Pulmonary artery endothelial cell (primary cell): ENCODE results near the gene KHK. TPM values are rescaled to one million over a fixed set of nuclear protein-coding genes. Genes with fewer than 3 reads are reported as not detected.
A peak's percentile ranks its signal among the peaks of the same experiment; 100 is the strongest.

Experiments used
- DNase-seq: peaks from one replicate; pipeline ENCODE4 v3.0.0-alpha.2; 2011; ENCODE audit warnings: low read depth, low spot score
- total RNA-seq: library from RNA; depleted of rRNA; stranded (reverse); fragments of >200 nt; gene quantifications from 2 replicates; pipeline ENCODE4 v1.2.3, GENCODE V29; 2014

The KHK gene
- total RNA-seq, 1 donor from 2014 or later = 2.1 TPM

DNA sequence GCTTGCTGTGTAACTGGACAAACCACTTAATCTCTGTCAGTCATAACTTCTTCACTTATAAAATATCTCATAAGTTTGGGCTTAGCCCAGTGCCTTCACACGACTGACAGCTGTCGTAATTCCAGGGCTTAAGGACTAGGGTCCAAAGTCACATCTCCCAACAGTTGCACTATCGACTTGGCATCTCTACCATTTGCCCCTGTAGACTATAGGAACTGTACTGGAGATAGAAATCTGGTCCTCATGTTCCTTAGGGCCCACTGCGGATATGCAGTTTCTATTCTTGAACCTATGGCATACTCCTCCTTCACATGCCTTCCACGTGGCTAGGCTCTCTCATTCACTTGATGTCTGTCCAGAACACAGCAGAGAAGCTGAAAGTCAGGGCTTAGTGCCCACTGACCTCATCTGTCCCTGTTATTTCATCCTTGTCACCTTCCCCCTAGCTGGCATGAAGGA is 39.7 kb downstream of the KHK start:
- no peak for DNase-seq

DNA sequence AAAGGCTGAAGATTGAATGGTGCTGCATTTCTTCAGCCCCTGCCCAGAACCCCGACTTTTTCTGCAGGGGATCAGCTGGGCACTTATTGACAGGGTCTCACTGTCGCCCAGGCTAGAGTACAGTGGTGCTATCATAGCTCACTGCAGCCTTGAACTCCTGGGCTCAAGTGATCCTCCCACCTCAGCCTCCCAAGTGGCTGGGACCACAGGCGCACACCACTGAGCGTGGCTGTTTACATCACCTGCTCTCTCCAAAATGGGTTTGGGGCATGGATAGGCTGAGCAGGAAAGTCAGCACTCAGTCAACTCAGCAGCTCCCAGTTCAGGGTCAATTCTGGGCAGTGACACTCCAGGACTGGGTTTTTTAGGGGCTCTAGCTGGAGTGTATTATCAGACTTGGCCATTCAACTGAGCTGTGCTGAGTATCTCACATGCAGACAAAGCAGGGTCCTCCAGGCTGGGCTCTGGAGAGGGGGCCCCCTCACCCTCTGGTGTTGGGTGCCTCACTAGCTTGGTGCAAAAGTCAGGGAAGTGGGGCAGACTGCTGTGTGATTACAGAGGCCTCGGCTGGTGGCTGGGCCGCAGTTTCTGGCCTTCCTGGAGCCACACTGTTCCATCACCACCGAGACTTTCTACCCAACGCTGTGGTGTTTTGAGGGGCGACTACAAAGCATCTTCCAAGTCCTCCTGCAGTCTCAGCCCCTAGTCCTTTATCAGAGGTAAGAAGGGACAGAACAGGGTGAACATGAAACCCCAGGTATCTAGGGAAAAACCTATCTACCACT is 41.5 kb downstream of the KHK start:
- no peak for DNase-seq

DNA sequence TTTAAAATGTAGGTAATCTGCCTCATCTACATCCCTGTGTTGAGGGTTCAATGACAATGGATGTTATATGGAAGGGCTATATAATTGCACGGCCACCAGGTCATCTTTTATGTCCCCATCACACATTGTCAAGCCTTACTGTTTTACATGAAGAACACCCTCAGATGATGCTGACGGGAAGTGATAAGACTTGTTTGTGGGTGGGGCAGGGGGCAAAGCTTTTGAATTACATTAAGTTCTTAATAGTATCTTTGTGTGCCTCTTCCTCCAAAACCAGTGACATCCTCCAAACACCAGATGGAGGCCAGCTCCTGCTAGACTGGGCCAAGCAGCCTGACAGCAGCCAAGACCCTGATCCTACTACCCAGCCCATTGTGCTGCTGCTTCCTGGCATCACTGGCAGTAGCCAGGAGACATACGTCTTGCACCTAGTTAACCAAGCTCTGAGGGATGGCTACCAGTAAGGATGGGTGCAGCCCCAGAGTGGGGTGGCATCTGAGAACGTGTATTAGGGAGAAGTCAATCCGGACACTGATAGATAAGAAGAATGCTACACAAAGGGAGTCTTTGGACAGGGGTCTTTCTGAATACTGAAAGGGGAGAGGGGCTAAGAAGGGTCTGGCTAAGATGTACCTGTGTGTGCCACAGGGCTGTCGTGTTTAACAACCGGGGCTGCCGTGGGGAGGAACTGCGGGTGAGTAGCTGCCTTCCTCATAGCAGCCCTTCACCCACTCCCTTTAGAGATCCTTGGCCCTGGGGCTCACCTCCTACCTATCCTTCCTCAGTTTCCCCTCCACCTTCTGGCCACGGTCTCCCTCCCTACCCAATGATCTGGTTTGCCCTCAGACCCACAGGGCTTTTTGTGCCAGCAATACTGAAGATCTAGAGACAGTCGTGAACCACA is 42.3 kb downstream of the KHK start:
- no peak for DNase-seq

DNA sequence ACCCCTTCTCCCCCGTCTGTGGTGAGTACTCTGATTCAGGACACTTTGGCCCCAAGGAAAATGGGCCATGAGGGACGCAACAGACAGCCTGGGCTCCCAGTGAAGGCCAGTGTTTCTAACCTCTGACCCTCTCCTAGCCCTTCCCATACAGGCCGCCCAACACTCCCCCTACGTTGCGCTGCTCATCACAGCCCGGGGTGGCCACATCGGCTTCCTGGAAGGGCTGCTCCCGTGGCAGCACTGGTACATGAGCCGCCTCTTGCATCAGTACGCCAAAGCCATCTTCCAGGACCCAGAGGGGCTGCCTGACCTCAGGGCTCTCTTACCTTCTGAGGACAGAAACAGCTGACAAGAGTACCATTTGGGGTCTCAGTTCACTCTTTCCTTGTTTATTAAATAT is 43.8 kb downstream of the KHK start:
- no peak for DNase-seq

DNA sequence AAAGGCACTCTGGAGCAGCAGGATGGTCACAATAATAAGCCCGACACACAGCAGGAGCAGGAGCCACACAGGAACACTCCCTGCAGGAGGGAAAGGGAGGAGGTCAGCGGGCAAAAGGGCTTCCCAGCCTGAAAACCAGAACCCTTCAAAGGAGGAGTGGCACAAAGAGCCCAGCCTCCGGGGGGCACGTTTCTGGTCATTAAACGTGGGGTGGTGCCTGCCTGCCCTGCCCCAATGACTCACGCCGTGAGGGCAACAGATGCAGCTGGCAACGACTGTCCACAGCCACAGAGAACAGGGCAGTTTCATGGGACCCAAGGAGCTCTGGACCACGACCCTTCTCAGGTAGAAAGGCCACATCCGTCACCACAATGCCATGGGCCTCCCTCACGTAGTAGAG is 44.9 kb downstream of the KHK start:
- no peak for DNase-seq

DNA sequence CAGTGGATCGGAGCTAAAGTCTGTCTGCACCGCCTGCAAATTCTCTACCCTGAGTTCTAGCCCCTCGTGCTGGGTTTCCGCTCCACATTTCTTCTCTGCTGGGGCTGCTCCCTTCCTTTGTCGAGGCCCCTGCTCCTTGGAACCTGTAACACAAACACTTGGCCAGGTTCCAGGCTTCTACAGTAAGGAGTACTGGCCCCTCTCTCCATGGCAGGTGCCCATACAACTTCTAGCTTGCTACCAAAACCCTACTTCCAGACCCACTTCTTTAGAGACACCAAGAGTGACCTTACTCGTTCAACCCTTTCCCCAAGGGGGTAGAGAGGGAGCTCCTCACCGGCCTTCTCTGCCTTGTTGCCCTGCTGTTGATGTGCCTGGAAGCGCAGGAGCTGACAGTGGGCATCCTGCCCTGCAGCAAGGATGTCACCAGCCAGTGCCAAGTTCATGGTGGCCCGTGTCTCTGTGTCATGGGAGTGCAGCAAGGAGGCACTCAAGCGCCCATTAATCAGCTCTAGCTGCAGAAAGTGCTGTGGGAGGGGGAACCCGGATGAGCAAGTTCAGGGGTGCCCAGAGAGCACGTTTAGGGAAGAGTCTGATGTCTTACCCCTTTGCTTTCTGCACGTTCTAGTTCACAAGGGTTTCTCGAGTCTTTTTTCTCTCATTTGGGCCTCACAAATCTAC is 46.8 kb downstream of the KHK start:
- DNase-seq = no peak

DNA sequence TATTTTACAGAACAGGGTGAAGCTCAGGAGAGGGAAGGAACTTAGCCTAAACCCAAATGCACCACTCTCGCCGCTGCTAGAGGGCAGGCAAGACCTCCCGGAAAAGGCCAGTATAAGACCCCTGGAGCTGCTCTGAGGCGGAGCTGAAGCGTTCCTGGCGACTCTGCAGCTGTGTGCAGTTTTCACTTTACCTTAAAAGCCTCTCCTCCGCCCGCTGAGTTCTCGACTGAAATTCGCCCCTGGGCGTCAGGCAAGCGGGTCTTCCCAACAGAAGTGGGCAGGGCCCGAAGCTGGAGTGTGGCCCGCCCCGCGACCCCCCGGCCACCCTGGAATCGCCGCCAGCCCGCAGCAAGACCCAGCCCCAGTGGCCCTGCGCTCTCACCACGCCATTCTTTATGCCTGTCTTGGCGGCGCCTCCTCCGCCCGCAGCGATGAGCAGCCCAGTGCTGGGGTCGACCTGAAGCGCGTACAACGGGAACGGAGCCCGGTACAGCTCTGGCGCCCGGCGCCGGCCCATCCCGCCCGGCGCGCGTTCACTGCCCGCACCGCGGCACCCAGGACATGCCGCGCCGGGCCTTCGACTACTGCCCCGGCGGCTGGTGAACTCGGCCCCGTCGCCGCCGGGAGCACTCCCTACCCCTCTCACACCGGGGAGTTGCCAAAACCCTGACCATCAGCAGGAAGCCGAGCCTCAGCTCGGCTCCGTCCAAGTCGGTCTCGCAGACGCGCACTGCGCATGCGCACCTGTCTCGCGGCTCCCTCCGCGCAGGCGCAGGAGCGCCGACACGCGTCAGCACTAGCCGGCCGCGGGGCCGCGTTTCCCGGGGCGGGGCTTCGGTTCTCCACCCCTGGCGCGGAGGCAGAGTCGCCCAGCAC is 47.6 kb downstream of the KHK start, which contains the start of gene PREB:
TSS of gene PREB (minus strand) at position 732 of the 876 bp plus-strand sequence. CDS start at position 517, 215 bp downstream.
- peak; percentile 62 for DNase-seq

DNA sequence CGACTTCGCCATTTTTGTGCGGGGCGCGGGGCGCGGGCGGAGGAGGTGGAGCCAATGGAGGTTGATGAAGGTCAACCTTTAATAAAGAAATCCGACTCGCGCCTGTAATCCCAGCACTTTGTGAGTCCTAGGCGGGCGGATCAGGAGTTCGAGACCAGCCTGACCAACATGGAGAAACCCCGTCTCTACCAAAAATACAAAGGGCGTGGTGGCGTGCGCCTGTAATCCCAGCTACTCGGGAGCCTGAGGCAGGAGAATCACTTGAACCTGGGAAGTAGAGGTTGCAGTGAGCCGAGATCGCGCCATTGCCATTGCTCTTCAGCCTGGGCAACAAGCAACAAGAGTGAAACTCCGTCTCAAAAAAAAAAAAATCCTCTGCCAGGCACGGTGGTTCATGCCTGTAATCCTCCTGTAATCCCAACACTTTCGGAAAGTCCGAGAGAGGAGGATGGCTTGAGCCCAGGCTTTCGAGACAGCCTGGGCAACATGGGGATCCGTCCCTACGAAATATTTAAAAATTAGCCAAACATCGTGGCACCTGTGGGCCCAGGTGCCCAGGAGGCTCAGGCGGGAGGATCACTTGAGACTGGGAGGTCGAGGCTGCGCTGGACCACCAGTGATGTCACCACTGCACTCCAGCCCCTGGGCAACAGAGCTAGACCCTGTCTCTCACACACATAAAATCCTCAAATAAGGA is 48.4 kb downstream of the KHK start:
- no peak for DNase-seq

DNA sequence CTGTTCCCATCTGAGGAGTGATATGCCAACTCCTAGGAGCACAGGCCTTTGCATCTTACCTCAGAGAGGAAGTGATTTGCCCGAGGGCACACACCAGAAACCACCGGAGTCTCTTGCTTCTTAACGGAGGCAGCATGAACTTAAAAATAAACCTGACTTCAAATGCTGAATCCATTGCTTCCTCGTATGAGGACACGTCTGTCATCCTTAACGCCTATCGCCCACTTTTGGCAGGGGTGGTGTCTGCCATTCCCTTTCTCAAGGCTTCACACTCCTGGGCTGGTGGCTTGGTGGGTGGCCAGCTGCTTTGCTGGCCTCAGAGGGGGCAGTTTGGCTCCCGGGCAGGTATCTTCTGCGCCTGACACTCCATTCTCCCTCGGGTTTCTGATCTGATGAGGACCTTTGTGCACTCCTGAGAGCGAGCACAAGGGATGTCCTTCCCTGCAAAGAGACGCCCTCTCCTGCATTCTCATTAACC is 48.9 kb downstream of the KHK start:
- DNase-seq = no peak

DNA sequence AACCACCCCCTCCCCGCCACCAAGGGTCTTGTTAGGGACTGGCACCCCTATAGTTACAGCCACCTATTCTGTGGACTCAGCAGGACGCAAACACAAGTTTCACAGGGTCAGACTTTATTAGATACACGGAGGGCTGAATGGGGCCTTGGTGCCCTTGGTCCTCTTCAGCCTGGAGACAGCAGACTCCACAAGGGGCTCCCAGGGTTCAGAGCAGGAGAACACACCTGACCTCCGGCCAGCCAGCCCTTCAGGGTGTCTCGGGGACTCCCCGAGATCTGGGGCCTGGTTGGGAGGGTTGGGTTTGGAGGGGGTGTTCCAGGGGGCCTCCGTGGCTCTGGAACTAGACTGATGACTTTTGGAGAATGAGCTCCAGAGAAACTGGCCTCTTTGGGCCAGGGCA is 50.2 kb downstream of the KHK start:
- no peak for DNase-seq

DNA sequence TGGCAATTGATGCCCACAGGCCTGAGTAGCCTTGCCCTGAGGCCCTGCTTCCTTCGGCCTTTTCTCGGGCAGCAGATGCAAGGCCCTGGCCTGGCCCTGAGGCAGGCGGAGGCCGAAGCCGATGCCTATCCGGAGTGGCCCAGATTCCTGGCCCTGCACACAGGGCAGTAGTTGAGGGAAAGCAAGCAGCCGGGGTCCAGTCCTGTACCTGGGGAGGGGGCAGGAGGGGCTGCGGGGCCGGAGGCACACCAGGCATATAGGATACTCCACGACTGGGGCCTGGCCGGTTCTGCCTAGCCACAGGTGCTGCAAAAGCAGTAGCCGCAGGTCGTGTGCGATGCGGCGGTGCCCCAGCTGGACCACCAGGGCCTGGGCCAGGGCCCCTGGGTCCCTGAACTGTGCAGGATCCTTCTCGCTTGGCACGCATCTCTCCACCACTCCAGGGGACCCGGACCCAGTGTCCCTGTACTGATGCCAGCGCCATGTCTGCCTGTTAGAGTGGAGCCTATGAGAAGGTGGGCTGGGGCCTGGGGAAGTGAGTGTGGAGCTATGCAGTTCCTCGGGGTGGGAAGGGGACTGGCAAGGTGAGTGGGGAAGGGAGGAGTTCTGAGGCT is 50.9 kb downstream of the KHK start:
- DNase-seq = no peak

DNA sequence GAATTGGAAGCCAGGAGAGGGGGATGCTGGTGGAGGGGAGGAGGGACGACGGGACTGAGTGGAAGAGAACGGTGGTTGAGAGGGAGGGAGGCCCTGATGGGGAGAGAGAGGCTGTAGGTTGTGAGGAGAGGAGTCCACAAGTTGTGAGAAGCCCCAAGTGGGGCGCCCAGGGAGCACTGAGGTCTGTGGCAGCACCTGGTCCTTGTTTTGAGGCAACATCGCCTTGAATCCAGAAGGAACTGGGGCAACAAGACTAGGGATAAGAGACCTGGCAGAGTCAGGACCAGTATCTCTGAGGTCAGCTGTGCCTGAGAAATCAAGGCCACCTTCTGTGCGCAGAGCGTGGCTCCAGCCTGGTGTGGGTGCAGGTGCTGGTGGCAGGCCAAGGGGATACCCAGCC is 51.5 kb downstream of the KHK start:
- no peak for DNase-seq

DNA sequence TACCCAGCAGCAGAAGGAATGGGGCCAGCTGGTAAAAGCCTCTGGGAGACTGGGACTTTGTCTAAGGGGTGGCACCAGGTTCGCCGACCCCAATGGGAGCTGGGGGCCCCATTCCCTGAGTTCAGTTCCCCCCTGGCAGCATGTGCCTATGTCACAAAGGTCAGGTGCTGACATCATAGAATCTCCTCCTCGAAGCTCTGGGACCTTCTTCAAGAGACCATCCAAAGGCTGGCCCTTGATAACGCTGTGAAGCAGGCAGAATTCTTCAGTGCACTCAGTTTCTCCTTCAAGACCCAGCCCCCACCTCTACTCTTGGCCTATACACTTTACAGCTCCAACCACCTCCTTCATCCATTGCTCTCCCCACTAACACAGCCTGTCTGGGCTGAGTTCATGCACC is 52.7 kb downstream of the KHK start, which contains the start of gene PRR30:
TSS of gene PRR30 (minus strand) at position 101 of the 400 bp plus-strand sequence. CDS start 1,081 bp downstream, outside the sequence.
- no peak for DNase-seq

DNA sequence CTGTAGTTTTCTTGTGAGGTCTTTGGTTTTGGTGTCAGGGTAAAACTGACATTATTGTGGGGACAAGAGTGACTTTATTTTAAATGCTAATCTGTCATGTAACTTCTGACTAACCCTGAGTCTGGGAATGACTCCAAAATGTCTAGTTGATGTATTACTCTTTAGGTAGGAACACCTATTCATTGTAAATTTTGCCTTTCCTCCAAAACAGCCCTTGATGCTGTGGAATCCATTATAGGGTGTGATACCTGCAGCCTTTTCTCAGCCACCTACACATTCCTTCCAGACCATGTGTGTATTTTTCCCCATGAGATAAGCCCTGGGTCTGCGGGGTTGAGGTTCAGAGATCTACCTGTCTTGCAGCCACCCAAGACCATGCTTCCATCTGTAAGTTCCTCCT is 56.7 kb downstream of the KHK start:
- no peak for DNase-seq

DNA sequence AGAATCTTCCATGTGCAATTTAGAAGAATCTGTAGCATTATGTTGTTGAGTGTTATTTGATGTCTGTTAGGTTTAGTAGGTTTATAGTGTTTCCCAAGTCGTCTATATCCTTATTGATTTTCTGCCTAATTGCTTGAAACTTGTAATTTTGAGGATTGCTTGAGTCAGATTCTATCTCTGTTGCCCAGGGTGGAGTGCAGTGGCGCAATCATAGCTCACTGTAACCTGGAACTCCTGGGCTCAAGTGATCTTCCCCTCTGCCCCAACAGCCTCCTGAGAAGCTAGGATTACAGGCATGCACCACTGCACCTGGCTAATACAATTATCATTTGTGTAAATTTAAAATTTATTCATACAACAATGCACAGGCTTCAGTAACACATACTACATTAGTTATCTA is 59.1 kb downstream of the KHK start:
- DNase-seq = no peak

DNA sequence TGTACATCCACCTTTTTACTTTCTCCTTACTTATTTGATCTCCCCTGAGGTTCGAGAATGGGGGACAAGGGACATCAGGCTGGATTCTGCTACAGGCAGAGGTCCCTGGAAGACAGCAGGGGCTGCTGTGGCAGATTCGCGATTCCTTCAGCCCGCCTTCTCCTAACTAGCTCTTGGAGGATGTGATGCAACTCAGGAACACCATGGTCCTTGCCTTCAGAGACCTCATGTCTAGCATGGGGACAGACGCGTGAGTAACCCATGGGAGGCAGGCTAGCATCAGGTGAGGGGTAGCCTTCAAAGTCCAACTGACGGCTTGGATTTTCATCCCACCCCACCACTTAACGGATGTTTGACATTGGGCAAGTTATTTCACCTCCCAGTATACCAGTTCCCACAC is 61.4 kb downstream of the KHK start:
- no peak for DNase-seq

DNA sequence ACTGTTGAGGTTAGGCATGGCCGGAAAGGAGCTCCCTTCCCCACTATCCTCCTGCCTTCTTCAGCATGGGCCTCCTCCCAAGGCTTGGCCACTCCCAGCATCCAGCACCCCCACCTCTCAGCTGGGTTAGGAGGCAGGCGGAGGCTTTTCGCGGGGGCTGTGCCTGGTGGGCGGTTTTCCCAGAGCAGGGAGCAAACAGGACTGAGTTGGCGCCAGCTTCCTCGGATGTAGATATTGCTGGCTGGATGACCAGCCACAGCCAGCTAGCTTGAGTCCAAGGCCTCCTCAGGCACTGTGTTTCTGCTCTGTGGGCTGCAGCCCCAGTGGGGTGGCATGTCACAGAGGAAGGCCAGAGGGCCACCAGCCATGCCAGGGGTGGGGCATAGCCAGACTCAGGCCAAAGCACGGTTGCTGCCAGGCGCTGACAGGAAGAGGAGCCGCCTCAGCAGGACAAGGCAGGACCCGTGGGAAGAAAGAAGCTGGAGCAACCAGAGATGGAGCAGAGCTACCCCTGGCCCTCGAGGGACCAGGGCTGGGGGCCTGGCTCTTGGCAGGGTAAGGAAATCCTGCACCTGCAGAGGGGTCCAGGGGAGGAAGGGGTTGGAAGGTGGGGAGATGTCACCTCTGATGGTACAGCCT is 62.3 kb downstream of the KHK start, which contains the start of gene TCF23:
TSS of gene TCF23 (plus strand) at position 204 of the 639 bp plus-strand sequence. CDS start at position 334, 130 bp downstream.
- no peak for DNase-seq

DNA sequence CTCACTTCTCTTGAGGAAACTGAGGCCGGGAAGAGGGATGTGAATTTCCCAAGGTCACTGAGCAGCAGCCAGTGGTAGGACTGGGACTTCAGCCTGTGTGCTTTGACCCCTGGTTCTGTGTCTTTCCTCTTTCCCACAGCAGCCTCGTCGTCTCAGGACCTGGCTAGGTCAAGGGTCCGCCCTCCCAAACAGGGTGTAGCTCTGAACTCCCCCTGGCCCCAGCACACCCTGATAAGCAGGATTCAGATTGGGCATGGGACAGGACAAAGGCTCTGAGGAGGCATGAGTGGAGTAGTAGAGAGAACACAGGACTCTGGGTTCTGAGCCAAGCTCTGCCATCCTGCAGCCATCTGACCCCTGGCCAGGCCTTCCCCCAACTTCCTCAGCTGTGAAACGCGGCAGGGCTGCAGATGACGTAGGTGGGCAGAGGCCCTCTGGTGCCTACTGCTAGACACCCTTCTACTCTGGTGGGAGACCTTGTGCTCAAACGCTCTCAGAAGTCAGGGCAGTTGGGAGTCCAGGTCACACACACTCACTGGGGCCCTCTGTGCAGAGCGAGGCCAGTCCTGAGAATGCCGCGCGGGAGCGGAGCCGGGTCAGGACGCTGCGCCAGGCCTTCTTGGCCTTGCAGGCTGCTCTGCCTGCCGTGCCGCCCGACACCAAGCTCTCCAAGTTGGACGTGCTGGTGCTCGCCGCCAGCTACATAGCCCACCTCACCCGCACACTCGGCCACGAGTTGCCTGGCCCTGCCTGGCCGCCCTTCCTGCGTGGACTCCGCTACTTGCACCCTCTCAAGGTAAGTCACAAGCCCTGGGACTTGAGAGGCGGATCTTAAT is 63.2 kb downstream of the KHK start:
- no peak for DNase-seq
